ENCODE results near the gene TMEM267. TPM values are rescaled to one million over a fixed set of nuclear protein-coding genes. Genes with fewer than 3 reads are reported as not detected.

TMEM267 gene
- 6.0 to 6.6 TPM (median 6.4 TPM) in 3 replicates for total RNA-seq (2021)
- percentile 78 among the genes with signal in this experiment for Bru-seq, nascent RNA
- long read RNA-seq, experiment 1, transcript TMEM267-201 (3 exons, 2,338 nt): major isoform, 21 of 39 reads
- long read RNA-seq, experiment 1, partial matches to known transcripts: 0 of 39 reads
- long read RNA-seq, experiment 1, other reads (novel, unspliced or antisense): 17 of 39 reads
- long read RNA-seq, experiment 2, partial matches to known transcripts: 3 of 9 reads
- long read RNA-seq, experiment 2, other reads (novel, unspliced or antisense): 3 of 9 reads
- long read RNA-seq, experiment 3, transcript TMEM267-201 (3 exons, 2,338 nt): major isoform, 22 of 37 reads
- long read RNA-seq, experiment 3, partial matches to known transcripts: 2 of 37 reads
- long read RNA-seq, experiment 3, other reads (novel, unspliced or antisense): 11 of 37 reads

GRCh38 chr5:43483298-43484105 is at the start of gene TMEM267:
Gene TMEM267, minus strand, starts transcription at chr5:43483865. Its CDS starts 29,896 bp downstream, at chr5:43453969.
- Mint-ChIP-seq H3K36me3 (peaks cover 2% of the 10 kb centered on the region; the same call in 1 of the 2 replicates), H3K4me1 (peaks cover 9% of the 10 kb centered on the region), H3K27me3 (ENCODE audit: low read depth) (no peaks in the 10 kb centered on the region), H3K4me3 (peak within 1 kb of the TSS; percentile 98), H3K9me3 (no peaks in the 10 kb centered on the region), H3K27ac (peak within 1 kb of the TSS; percentile 100)
- ChIA-PET POLR2A (interaction anchor here (0.6 to 2.0 kb wide), 15 partner anchors 14 to 420 kb away, joined by 3 to 17 read pairs (median 5); partner anchors contain the start of genes C5orf34, HMGCS1, NNT and ZNF131), CTCF (interaction anchor here (0.5 to 2.5 kb wide), 58 partner anchors 8 to 1751 kb away, joined by 3 to 31 read pairs (median 4); partner anchors contain the start of genes C5orf34, CCL28, HMGCS1 and NIM1K)
- ATAC-seq (peak; percentile 96), DNase-seq (ENCODE audit: low spot score) (peak; percentile 84)
- TF ChIP-seq STAT6 (CRISPR knock-in tag; conservative IDR thresholded peaks at IDR 0.05; ENCODE audit: low read depth): no peak
- TF ChIP-seq AFF4 (CRISPR knock-in tag; IDR thresholded peaks at IDR 0.05; ENCODE audit: borderline replicate concordance): 0 out of 2 replicates have a peak, but pooled peaks have one; percentile 74
- TF ChIP-seq MAX (CRISPR knock-in tag; IDR thresholded peaks at IDR 0.05): peak; percentile 57; the same call in 1 of the 2 replicates
- TF ChIP-seq ETV6 (CRISPR knock-in tag; IDR thresholded peaks at IDR 0.05): peak; percentile 81
- TF ChIP-seq NR3C1 (CRISPR knock-in tag; conservative IDR thresholded peaks at IDR 0.05; ENCODE audit: low read depth): no peak
- TF ChIP-seq PRDM15 (CRISPR knock-in tag; IDR thresholded peaks at IDR 0.05): 0 out of 2 replicates have a peak, but pooled peaks have one; percentile 9
- peak; percentile 52; the same call in 1 of the 2 replicates for TF ChIP-seq CREM (CRISPR knock-in tag; IDR thresholded peaks at IDR 0.05)
- TF ChIP-seq ZNF416 (CRISPR knock-in tag; IDR thresholded peaks at IDR 0.05): no peak
- no peak for TF ChIP-seq PREB (CRISPR knock-in tag; IDR thresholded peaks at IDR 0.05; ENCODE audit: borderline replicate concordance)
- no peak for TF ChIP-seq ARID4B (CRISPR knock-in tag; IDR thresholded peaks at IDR 0.05; ENCODE audit: borderline replicate concordance)
- no peak for TF ChIP-seq ATF6 (CRISPR knock-in tag; IDR thresholded peaks at IDR 0.05)
- no peak for TF ChIP-seq ZNF263 (CRISPR knock-in tag; IDR thresholded peaks at IDR 0.05; ENCODE audit: low read depth)

Measured in WTC11 (cell line).